ENCODE data around the gene BTG4. TPM values are rescaled to one million over a fixed set of nuclear protein-coding genes. Genes with fewer than 3 reads are reported as not detected.

Gene BTG4
- total and polyA plus RNA-seq, 2 of the 8 experiments (the other 6 are each of a cell fraction or from before 2014, with no cell fraction given): 0.06 TPM; not detected in 1

DNA sequence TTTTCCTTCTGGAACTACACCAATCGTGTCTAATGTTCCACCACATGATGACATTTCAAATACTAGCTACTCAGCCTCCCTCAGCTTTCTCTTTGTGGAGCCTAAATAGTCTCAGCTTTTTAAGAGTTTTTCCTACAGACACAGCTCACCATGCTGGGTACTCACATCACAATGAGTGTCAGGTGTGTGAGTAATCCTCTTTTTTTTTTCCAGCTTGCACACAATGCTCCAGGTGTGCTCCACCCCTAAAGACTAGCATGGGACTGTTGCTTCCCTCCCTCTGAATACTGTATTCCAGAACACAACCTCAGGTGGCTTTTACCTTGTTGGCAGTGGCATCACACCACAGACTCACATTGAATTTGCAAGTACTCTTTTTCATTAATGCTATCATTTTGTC, 11.7 kb downstream of the BTG4 start:
- WGBS, 2 experiments (ENCODE audit: extremely low coverage in 1 of 2, insufficient coverage in 1 of 2, insufficient read length in 1 of 2, insufficient replicate concordance in 2 of 2, low coverage in 1 of 2, low lambda C conversion rate in 2 of 2, missing lambda C conversion rate in 1 of 2): 90% methylated on average over 1 of the region's 1 CpG; no CpG with 5 or more reads in 1 of the 2 experiments

More for the DNA sequence above, 11.7 kb downstream of the BTG4 start:
- H3K36me3 ChIP-seq (ENCODE audit: control insufficient read depth in 2 of 4, insufficient read depth in 4 of 4, low read length in 3 of 4): no peaks in the 10 kb centered on the region
- 0 out of 2 replicates have a peak overlapping the region, but pooled peaks have one; percentile 23 for H2AFZ ChIP-seq (ENCODE audit: low read length)
- ChIA-PET POLR2A (ENCODE audit: partially characterized antibody) (no interaction called here), CTCF (ENCODE audit: partially characterized antibody) (interaction anchor here (0.6 to 1.1 kb wide), 2 partner anchors 105 to 118 kb away, joined by 3 to 6 read pairs; no protein-coding TSS in a partner anchor)
- H3K14ac ChIP-seq (ENCODE audit: insufficient read length): no peak overlapping the region
- H4K8ac ChIP-seq (ENCODE audit: extremely low read depth, insufficient read depth, low read length): no peak overlapping the region
- FAIRE-seq (no peak), DNase-seq (ENCODE audit: low read depth in 1 of 2, low spot score in 2 of 2) (no peak)
- no peak overlapping the region for H2AK5ac ChIP-seq (ENCODE audit: low read depth, low read length)
- H3K23ac ChIP-seq (ENCODE audit: insufficient read length): no peak overlapping the region
- H3K4me2 ChIP-seq (ENCODE audit: insufficient read depth in 1 of 2, low read depth in 2 of 2, low read length in 2 of 2): no peak overlapping the region
- no peaks in the 10 kb centered on the region for H3K27me3 ChIP-seq (replicated peaks in 1 of 4; ENCODE audit: control insufficient read depth in 3 of 4, extremely low read depth in 1 of 4, insufficient read depth in 3 of 4, low read length in 3 of 4)
- H3K56ac ChIP-seq (replicated peaks; ENCODE audit: insufficient read length, low read depth, low read length): no peak overlapping the region
- no peak overlapping the region for H4K5ac ChIP-seq (ENCODE audit: insufficient read length, low read depth, low read length)
- no peaks in the 10 kb centered on the region for H3K23me2 ChIP-seq (ENCODE audit: low read depth, low read length)
- H3K79me2 ChIP-seq (ENCODE audit: control insufficient read depth in 1 of 2, insufficient read depth in 2 of 2, low read length in 2 of 2): no peaks in the 10 kb centered on the region
- no peaks in the 10 kb centered on the region for H3K4me1 ChIP-seq (replicated peaks in 1 of 4; ENCODE audit: control insufficient read depth in 3 of 4, insufficient read depth in 4 of 4, low read length in 3 of 4)
- H3K27ac ChIP-seq (ENCODE audit: low read depth, low read length): no peak overlapping the region
- H2BK120ac ChIP-seq (replicated peaks; ENCODE audit: low read depth, low read length): no peak overlapping the region
- no peak overlapping the region for H3K9ac ChIP-seq (replicated peaks in 1 of 4; ENCODE audit: extremely low read depth in 1 of 4, low read depth in 3 of 4, low read length in 3 of 4)
- H3K4me3 ChIP-seq (ENCODE audit: extremely low read depth in 1 of 4, insufficient read depth in 2 of 4, low read depth in 3 of 4, low read length in 4 of 4): no peak overlapping the region
- H4K20me1 ChIP-seq (replicated peaks in 1 of 2; ENCODE audit: control insufficient read depth in 1 of 2, insufficient read depth in 2 of 2, low read length in 2 of 2): no peaks in the 10 kb centered on the region
- no peak overlapping the region for H2BK5ac ChIP-seq (ENCODE audit: low read depth, low read length)
- no peak overlapping the region for H3K4ac ChIP-seq (replicated peaks; ENCODE audit: insufficient read length, low read depth, low read length)
- no peak for TF ChIP-seq NRF1 (IDR thresholded peaks at IDR 0.05; ENCODE audit: low read depth, low read length)
- TF ChIP-seq POLR2AphosphoS5 (IDR thresholded peaks at IDR 0.05; ENCODE audit: low read depth, low read length): no peak
- TF ChIP-seq SP4 (IDR thresholded peaks at IDR 0.05; ENCODE audit: low read length): no peak
- no peak for TF ChIP-seq KDM1A (IDR thresholded peaks at IDR 0.05; ENCODE audit: borderline replicate concordance, low read length)
- TF ChIP-seq, protein P1, sequence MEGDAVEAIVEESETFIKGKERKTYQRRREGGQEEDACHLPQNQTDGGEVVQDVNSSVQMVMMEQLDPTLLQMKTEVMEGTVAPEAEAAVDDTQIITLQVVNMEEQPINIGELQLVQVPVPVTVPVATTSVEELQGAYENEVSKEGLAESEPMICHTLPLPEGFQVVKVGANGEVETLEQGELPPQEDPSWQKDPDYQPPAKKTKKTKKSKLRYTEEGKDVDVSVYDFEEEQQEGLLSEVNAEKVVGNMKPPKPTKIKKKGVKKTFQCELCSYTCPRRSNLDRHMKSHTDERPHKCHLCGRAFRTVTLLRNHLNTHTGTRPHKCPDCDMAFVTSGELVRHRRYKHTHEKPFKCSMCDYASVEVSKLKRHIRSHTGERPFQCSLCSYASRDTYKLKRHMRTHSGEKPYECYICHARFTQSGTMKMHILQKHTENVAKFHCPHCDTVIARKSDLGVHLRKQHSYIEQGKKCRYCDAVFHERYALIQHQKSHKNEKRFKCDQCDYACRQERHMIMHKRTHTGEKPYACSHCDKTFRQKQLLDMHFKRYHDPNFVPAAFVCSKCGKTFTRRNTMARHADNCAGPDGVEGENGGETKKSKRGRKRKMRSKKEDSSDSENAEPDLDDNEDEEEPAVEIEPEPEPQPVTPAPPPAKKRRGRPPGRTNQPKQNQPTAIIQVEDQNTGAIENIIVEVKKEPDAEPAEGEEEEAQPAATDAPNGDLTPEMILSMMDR (IDR thresholded peaks at IDR 0.05; ENCODE audit: control extremely low read depth in 1 of 3, insufficient read depth in 1 of 3, low read depth in 1 of 3, low read length in 3 of 3): no peak
- no peak for TF ChIP-seq SP1 (IDR thresholded peaks at IDR 0.05; ENCODE audit: low read depth, low read length)
- no peak for TF ChIP-seq SP2 (IDR thresholded peaks at IDR 0.05; ENCODE audit: low read length)
- TF ChIP-seq TEAD4 (IDR thresholded peaks at IDR 0.05; ENCODE audit: low read depth, low read length): no peak
- TF ChIP-seq, protein P2, sequence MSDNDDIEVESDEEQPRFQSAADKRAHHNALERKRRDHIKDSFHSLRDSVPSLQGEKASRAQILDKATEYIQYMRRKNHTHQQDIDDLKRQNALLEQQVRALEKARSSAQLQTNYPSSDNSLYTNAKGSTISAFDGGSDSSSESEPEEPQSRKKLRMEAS (IDR thresholded peaks at IDR 0.05): no peak
- no peak for TF ChIP-seq RNF2 (IDR thresholded peaks at IDR 0.05; ENCODE audit: borderline replicate concordance, low read depth, low read length, missing control alignments, poor library complexity, severe bottlenecking)
- TF ChIP-seq HDAC2 (IDR thresholded peaks at IDR 0.05; ENCODE audit: borderline replicate concordance in 1 of 2, low read depth in 2 of 2, low read length in 2 of 2): no peak
- no peak overlapping the region for H2BK15ac ChIP-seq (ENCODE audit: low read length)
- no peaks in the 10 kb centered on the region for H3K79me1 ChIP-seq (ENCODE audit: low read depth, low read length)
- no peaks in the 10 kb centered on the region for H3K9me3 ChIP-seq (ENCODE audit: insufficient read depth in 2 of 2, low read depth in 1 of 2, low read length in 1 of 2)
- H3K18ac ChIP-seq (ENCODE audit: extremely low read depth, low read length): no peak overlapping the region
- H2BK20ac ChIP-seq (ENCODE audit: low read length): no peak overlapping the region
- H2BK12ac ChIP-seq (ENCODE audit: low read depth, low read length): no peak overlapping the region
- no peak overlapping the region for H4K91ac ChIP-seq (replicated peaks; ENCODE audit: insufficient read length, low read length)

All from H1 (cell line).